OCI-LY1 (cell line): ENCODE measurements around the gene RECK.

Experiments used
- H2AFZ ChIP-seq: fragments of 200-600 bp; sonication (generic), shearing (Covaris generic); 2 replicates; pipeline ENCODE4 v1.6.0; 2014; ENCODE audit warnings: antibody characterized with exemption, mild to moderate bottlenecking, low read length
- H3F3A ChIP-seq: fragments of 200-600 bp; sonication (generic), shearing (Covaris generic); 2 replicates; pipeline ENCODE4 v1.6.0; 2014; ENCODE audit warnings: mild to moderate bottlenecking, antibody characterized with exemption, low read length, moderate library complexity; ENCODE audit not compliant: insufficient read depth
- H3K27ac ChIP-seq: fragments of 200-600 bp; sonication (generic); 2 replicates; pipeline ENCODE4 v1.5.1; 2014; ENCODE audit warnings: low read length, mixed run types, mild to moderate bottlenecking, low read depth; ENCODE audit not compliant: poor library complexity, severe bottlenecking
- H3K27me3 ChIP-seq: fragments of 200-600 bp; sonication (generic); 2 replicates; pipeline ENCODE4 v1.6.0; 2014; ENCODE audit warnings: antibody characterized with exemption, mild to moderate bottlenecking, low read length, moderate library complexity; ENCODE audit not compliant: insufficient read depth
- H3K36me3 ChIP-seq: fragments of 200-600 bp; sonication (generic); 2 replicates; pipeline ENCODE4 v1.6.1; 2014; ENCODE audit warnings: mild to moderate bottlenecking, antibody characterized with exemption, low read length, moderate library complexity, mixed read lengths; ENCODE audit not compliant: insufficient read depth
- H3K4me1 ChIP-seq: fragments of 200-600 bp; sonication (generic); 2 replicates; pipeline ENCODE4 v1.5.1; 2014; ENCODE audit warnings: mild to moderate bottlenecking, low read length, moderate library complexity; ENCODE audit not compliant: insufficient read depth, severe bottlenecking
- H3K4me2 ChIP-seq: fragments of 200-600 bp; sonication (generic), shearing (Covaris generic); 2 replicates; pipeline ENCODE4 v1.6.1; 2014; ENCODE audit warnings: low read length
- H3K4me3 ChIP-seq: fragments of 200-600 bp; sonication (generic); 2 replicates; pipeline ENCODE4 v1.5.1; 2014; ENCODE audit warnings: low read length, low read depth, mild to moderate bottlenecking, mixed read lengths; ENCODE audit not compliant: poor library complexity, severe bottlenecking
- H3K79me2 ChIP-seq: fragments of 200-600 bp; shearing (Covaris generic); 2 replicates; pipeline ENCODE4 v1.6.1; 2016; ENCODE audit warnings: mixed run types, low read length, mixed read lengths; ENCODE audit not compliant: insufficient read depth
- H3K9ac ChIP-seq: fragments of 200-600 bp; sonication (generic), shearing (Covaris generic); 2 replicates; pipeline ENCODE4 v1.6.1; 2014; ENCODE audit warnings: mild to moderate bottlenecking, low read length, mixed read lengths
- H3K9me2 ChIP-seq: fragments of 200-600 bp; sonication (generic), shearing (Covaris generic); 2 replicates; pipeline ENCODE4 v1.6.1; 2014; ENCODE audit warnings: low read depth, mild to moderate bottlenecking, low read length, mixed read lengths
- H3K9me3 ChIP-seq: fragments of 200-600 bp; shearing (Covaris generic); 2 replicates; pipeline ENCODE4 v1.6.1; 2014; ENCODE audit warnings: low read length, mixed read lengths
- H4K20me1 ChIP-seq: fragments of 200-600 bp; sonication (generic), shearing (Covaris generic); 2 replicates; pipeline ENCODE4 v1.6.0; 2016; ENCODE audit warnings: mild to moderate bottlenecking, low read length; ENCODE audit not compliant: insufficient read depth
- CTCF ChIP-seq: fragments of 200-600 bp; sonication (generic), shearing (Covaris generic); IDR thresholded peaks from 2 replicates; pipeline ENCODE4 v1.5.1; 2017; ENCODE audit warnings: mild to moderate bottlenecking, antibody characterized with exemption, low read length, moderate library complexity, mixed read lengths
- EZH2 ChIP-seq: fragments of 200-600 bp; sonication (generic), shearing (Covaris generic); IDR thresholded peaks from 2 replicates; pipeline ENCODE4 v1.8.0; 2017; ENCODE audit warnings: borderline replicate concordance, mixed run types, mild to moderate bottlenecking, antibody characterized with exemption, low read length, moderate library complexity, mixed read lengths

Gene RECK

GRCh38 chr9:36034234-36034633 lies 2.5 kb upstream of the RECK start:
- no peak for TF ChIP-seq EZH2
- TF ChIP-seq CTCF: no peak
- H3K27me3 ChIP-seq: no peaks in the 10 kb centered on the region
- H3K36me3 ChIP-seq: no peaks in the 10 kb centered on the region
- no peaks in the 10 kb centered on the region for H3F3A ChIP-seq
- H3K79me2 ChIP-seq: no peaks in the 10 kb centered on the region
- H2AFZ ChIP-seq: no peak overlapping the region
- no peaks in the 10 kb centered on the region for H4K20me1 ChIP-seq
- no peak overlapping the region for H3K4me3 ChIP-seq
- no peak overlapping the region for H3K9ac ChIP-seq
- peaks cover 21% of the 10 kb centered on the region for H3K4me1 ChIP-seq
- no peak overlapping the region for H3K4me2 ChIP-seq
- H3K9me3 ChIP-seq: no peaks in the 10 kb centered on the region
- H3K9me2 ChIP-seq: no peaks in the 10 kb centered on the region
- no peak overlapping the region for H3K27ac ChIP-seq

GRCh38 chr9:36035006-36035405 lies 1.7 kb upstream of the RECK start:
- H2AFZ ChIP-seq: no peak overlapping the region
- H4K20me1 ChIP-seq: no peaks in the 10 kb centered on the region
- H3F3A ChIP-seq: no peaks in the 10 kb centered on the region
- no peak overlapping the region for H3K9ac ChIP-seq
- H3K4me3 ChIP-seq: no peak overlapping the region
- no peaks in the 10 kb centered on the region for H3K79me2 ChIP-seq
- no peak overlapping the region for H3K4me2 ChIP-seq
- no peaks in the 10 kb centered on the region for H3K9me2 ChIP-seq
- H3K9me3 ChIP-seq: no peaks in the 10 kb centered on the region
- no peaks in the 10 kb centered on the region for H3K27me3 ChIP-seq
- no peaks in the 10 kb centered on the region for H3K36me3 ChIP-seq
- H3K4me1 ChIP-seq: peaks cover 17% of the 10 kb centered on the region
- H3K27ac ChIP-seq: no peak overlapping the region
- no peak for TF ChIP-seq EZH2
- TF ChIP-seq CTCF: no peak

- Histone ChIP-seq H3K9me3 (no peaks in the 10 kb centered on the region), H2AFZ (no peak overlapping the region; the same call in 1 of the 2 replicates), H3K4me3 (peak overlapping the region; percentile 77), H3F3A (no peaks in the 10 kb centered on the region), H4K20me1 (no peaks in the 10 kb centered on the region), H3K9me2 (no peaks in the 10 kb centered on the region), H3K36me3 (no peaks in the 10 kb centered on the region), H3K4me2 (peak overlapping the region; percentile 71), H3K27me3 (no peaks in the 10 kb centered on the region), H3K27ac (no peak overlapping the region), H3K4me1 (peaks cover 14% of the 10 kb centered on the region), H3K9ac (peak overlapping the region; percentile 68; the same call in 1 of the 2 replicates), H3K79me2 (no peaks in the 10 kb centered on the region)
- TF ChIP-seq EZH2: no peak
- no peak for TF ChIP-seq CTCF
These were observed 397 bp upstream of the RECK start for GRCh38 chr9:36036253-36036779.
